PC-9 (cell line): ENCODE data around the gene FAH.

Source experiments
- CTCF ChIP-seq: fragments of 200-600 bp; sonication (generic); conservative IDR thresholded peaks from 2 replicates; pipeline ENCODE4 v1.6.1; 2017; ENCODE audit warnings: mixed run types, antibody characterized with exemption, mild to moderate bottlenecking, moderate library complexity
- EZH2 ChIP-seq: fragments of 200-600 bp; sonication (generic); IDR thresholded peaks from 2 replicates; pipeline ENCODE4 v1.8.0; 2017; ENCODE audit warnings: antibody characterized with exemption, low read depth

- TF ChIP-seq CTCF (no peak), EZH2 (no peak)
Measured at GRCh38 chr15:80179025-80179759, 26.4 kb downstream of the FAH start.
